ENCODE data around the gene SNX13. TPM values are rescaled to one million over a fixed set of nuclear protein-coding genes. Genes with fewer than 3 reads are reported as not detected.

The SNX13 gene
- total and polyA plus RNA-seq, 9 of the 15 experiments (the other 6 are each of a cell fraction or from before 2014, with no cell fraction given) = 5.6 to 33.2 (median 25.4) TPM

DNA sequence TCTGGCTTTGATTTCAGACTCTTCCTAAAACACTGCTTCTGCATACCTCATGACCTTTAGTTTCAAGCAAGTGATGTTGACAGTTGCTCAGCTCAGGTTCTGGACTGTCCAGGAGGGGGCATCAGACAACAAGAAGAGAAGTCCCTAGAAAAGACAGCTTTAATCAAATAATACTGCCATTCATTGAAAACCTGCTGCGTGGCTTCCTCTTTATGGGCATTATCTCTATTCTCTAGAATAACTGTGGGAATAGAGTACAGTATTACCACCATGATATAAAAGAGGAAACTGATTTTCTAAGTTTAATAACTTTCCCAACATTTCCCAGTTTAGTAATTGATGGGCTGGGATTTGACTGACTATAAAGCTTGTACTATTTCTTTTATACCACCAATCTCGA, 170.4 kb downstream of the SNX13 start (continued):
- TF ChIP-seq, protein P1, sequence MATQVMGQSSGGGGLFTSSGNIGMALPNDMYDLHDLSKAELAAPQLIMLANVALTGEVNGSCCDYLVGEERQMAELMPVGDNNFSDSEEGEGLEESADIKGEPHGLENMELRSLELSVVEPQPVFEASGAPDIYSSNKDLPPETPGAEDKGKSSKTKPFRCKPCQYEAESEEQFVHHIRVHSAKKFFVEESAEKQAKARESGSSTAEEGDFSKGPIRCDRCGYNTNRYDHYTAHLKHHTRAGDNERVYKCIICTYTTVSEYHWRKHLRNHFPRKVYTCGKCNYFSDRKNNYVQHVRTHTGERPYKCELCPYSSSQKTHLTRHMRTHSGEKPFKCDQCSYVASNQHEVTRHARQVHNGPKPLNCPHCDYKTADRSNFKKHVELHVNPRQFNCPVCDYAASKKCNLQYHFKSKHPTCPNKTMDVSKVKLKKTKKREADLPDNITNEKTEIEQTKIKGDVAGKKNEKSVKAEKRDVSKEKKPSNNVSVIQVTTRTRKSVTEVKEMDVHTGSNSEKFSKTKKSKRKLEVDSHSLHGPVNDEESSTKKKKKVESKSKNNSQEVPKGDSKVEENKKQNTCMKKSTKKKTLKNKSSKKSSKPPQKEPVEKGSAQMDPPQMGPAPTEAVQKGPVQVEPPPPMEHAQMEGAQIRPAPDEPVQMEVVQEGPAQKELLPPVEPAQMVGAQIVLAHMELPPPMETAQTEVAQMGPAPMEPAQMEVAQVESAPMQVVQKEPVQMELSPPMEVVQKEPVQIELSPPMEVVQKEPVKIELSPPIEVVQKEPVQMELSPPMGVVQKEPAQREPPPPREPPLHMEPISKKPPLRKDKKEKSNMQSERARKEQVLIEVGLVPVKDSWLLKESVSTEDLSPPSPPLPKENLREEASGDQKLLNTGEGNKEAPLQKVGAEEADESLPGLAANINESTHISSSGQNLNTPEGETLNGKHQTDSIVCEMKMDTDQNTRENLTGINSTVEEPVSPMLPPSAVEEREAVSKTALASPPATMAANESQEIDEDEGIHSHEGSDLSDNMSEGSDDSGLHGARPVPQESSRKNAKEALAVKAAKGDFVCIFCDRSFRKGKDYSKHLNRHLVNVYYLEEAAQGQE (IDR thresholded peaks at IDR 0.05; ENCODE audit: borderline replicate concordance) = peak; percentile 78
- TF ChIP-seq, protein P1 (CRISPR knock-in tag; IDR thresholded peaks at IDR 0.05; ENCODE audit: low read depth) = no peak
- TF ChIP-seq RB1 (IDR thresholded peaks at IDR 0.05; ENCODE audit: low read depth) = 0 out of 2 replicates have a peak, but pooled peaks have one; percentile 20
- peak; percentile 81 to 90 for TF ChIP-seq RAD21 (CRISPR knock-in tag; conservative IDR thresholded peaks at IDR 0.05 in 1 of 2, IDR thresholded peaks at IDR 0.05 in 1 of 2)
- TF ChIP-seq DEAF1 (CRISPR knock-in tag; IDR thresholded peaks at IDR 0.05) = peak; percentile 64; the same call in 1 of the 2 replicates
- no peak for TF ChIP-seq GABPB1 (CRISPR knock-in tag; IDR thresholded peaks at IDR 0.05)
- TF ChIP-seq FOXA3 (CRISPR knock-in tag; conservative IDR thresholded peaks at IDR 0.05 in 1 of 2, IDR thresholded peaks at IDR 0.05 in 1 of 2) = 0 out of 4 replicates have a peak, but pooled peaks of 1 of the 2 experiments have one; percentile 19

Measured in K562 (cell line).